Tongue (tissue), 2 donors: ENCODE results near the gene FAM13B. TPM values are rescaled to one million over a fixed set of nuclear protein-coding genes. Genes with fewer than 3 reads are reported as not detected.
"Not testable (repeated sequence)": the region's sequence is repeated elsewhere in the genome, so short reads cannot be mapped to it uniquely, and the experiment has no call there.

Source experiments
- DNase-seq: peaks from one replicate; pipeline ENCODE4 v3.0.0-alpha.2; 2015
- total RNA-seq: library from RNA; depleted of rRNA; stranded (reverse); fragments of >200 nt; gene quantifications from one replicate; pipeline ENCODE4 v1.2.3, GENCODE V29; 2014

FAM13B gene
- total RNA-seq, 1 donor from 2014 or later: 48.2 TPM

GRCh38 chr5:137960819-137961218, 72.1 kb downstream of the FAM13B start:
- DNase-seq: no peak

GRCh38 chr5:137960141-137960540, 72.7 kb downstream of the FAM13B start:
- DNase-seq: no peak

DNA sequence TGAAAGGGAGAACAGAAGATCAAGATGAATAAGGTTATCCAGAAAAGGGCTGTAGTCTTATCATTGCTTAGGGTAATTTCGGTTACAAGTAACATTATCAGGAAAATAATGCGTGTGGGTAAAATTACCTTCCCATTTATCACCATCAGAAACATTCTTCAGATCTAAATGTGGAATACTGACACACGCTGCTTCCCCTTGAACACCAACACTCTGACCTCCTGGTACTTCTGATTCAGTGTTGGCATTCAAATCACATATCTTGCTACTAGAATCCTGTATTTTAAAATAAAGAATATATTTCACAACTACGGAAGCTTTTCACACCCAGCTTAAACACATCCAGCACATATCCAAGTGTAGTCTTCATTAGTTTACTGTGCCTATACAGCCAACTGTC, 73.4 kb downstream of the FAM13B start:
- DNase-seq: no peak

DNA sequence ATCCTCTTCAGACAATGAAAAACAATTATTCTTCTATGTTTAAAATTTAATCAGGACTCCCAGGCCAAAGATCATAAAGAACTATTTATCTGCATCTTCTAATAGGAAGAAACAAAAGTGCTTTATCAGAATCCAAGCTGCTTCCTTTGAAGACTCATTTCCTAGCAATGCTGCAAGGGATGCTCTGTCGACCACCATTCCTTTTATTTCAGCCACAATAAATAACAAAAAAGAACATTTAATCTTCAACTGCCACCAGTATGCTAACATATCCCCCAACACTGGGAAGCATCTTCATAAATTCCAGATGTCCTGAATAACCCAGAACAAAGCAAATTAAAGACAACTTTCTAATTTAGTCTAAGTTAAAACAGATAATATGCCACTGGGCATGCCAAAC, 74.9 kb downstream of the FAM13B start:
- no peak for DNase-seq

DNA sequence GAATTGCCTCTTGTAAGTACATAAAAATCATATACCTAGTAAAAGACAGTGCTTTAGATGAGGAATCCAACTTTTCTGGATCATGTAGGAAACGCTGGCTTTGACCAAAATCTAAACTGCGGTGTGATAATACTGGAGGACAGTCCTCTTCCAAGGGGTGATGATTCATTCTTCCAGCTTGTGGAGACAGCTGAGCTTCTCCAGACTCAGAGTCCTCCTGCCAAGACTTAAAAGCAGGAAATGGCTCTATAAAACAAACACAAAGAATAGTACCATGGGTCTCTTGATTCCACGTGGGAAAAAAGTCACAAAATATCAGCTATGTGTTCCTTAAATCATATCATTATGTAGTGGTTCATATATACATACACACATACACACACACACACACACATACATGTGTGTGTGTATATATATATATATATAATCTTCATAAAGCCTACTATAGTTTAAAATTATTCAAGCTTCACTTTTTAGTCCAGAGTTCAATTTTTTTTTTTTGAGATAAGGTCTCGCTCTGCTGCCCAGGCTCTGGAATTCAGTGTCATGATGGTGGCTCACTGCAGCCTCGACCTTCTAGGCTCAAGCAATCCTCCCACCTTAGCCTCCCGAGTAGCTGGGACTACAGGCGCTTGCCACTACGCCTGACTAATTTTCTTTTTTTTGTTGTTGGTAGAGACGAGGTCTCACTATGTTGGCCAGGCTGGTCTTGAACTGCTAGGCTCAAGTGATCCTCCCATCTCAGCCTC, 78.6 kb downstream of the FAM13B start:
- DNase-seq: peak; percentile 83

DNA sequence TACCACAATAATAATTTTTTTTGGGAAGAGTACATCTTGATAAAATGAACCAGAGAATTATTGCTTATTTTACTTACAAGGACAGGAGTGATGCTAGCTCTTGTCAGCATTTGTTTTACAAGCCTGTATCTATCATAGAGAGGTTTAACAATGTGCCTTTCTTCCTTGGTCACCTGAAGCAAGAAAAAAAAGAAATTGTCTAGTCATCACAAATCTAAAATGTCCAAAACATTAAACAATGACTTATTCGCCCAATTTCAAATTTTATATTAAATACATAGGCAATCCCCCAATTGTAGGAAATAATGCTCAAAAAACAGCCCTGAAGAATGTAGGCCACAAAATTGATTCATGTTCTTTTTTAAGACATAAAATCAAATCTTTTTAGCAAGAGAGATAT, 87.1 kb downstream of the FAM13B start:
- DNase-seq: no peak

DNA sequence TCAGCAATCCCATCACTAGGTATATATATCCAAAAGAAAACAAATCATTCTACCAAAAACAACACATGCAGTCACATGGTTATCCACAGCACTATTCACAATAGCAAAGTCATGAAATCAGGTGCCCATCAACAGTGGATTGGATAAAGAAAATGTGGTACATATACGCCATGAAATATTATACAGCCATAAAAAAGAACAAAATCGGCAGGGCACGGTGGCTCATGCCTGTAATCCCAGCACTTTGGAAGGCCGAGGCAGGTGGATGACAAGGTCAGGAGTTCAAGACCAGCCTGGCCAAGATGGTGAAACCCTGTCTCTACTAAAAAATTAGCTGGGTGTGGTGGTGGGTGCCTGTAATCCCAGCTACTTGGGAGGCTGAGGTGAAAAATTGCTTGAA, 88.6 kb downstream of the FAM13B start:
- DNase-seq: not testable (repeated sequence)

GRCh38 chr5:137939331-137939730, 93.5 kb downstream of the FAM13B start:
- no peak for DNase-seq

- no peak for DNase-seq
Observed at GRCh38 chr5:137938751-137939143, 94.1 kb downstream of the FAM13B start.

DNA sequence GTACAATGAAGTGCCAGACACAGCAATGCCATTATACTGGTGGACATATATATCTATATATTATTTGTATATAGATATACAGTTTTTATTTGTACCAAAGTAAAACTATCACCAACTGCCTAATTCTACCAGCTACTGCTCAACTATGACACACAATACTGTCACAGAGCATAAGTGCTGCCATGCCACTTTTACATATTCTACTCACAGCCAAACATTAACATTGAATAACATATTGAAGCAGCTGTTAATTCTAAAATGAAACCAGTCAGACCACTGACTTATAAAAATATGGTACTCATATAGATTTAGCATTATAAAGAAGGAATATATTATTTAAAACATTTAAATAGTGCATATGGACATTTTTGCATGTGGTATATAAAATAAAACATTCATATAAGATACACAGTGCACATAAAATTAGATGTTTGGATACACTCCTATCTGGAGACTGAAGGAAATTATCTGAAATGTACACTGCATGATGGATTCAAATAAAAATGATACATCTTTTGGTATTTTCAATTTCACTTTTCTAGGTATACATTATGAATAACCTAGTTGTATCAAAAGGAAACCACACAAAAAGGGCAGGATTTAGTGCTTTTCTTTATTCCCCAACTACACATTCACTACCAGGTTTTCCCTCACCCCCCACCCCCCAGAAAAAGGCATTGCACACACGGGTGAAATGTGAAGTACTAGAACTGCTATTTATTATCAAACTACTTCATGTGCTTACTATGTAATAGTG, 94.7 kb downstream of the FAM13B start:
- no peak for DNase-seq

GRCh38 chr5:137935694-137936093, 97.2 kb downstream of the FAM13B start:
- no peak for DNase-seq

DNA sequence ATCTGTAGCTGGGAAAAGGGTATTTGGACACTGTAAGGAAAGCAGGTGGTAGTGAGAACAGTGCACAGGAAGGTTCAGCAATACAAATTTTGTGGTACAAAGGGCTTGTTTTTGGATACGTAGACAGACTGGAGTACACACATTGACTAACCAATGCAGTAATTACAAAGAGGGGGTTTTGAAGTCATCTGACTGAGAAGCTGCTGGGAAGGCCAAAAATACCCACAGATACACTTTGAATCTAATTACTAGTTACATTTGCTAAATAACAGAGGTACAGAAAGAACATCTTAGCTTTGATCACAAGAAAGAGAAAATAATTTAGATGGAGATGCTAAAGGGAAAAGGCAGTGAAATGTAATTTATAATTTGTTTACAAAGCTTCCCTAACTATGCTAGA, 97.7 kb downstream of the FAM13B start:
- DNase-seq: no peak

DNA sequence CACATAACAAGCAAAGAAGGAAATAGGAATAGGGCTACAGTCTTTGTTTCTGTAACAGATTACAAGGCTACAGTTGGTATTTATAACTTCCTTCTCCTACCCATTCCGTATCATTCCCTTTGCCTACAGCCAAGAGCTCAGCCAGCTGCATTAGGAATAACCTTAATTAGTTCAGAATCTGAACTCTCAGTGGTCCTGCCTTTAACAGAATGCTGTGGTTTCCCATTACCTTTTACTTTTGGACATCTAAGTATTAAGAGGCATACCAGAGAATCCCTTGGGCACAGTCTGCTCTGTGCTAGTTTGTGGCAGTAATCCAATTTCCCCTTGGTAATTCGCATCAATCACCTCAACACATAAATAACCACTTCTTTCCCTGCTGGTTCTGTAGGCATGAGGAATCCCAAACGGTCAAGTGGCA, 99.4 kb downstream of the FAM13B start:
- no peak for DNase-seq

GRCh38 chr5:137932800-137933199, 100.1 kb downstream of the FAM13B start:
- DNase-seq: no peak

- DNase-seq: no peak
Observed at GRCh38 chr5:137923856-137924255, 109.0 kb downstream of the FAM13B start.

GRCh38 chr5:137921931-137922330, 110.9 kb downstream of the FAM13B start:
- no peak for DNase-seq

GRCh38 chr5:137916923-137917322, 116.0 kb downstream of the FAM13B start:
- DNase-seq: no peak

DNA sequence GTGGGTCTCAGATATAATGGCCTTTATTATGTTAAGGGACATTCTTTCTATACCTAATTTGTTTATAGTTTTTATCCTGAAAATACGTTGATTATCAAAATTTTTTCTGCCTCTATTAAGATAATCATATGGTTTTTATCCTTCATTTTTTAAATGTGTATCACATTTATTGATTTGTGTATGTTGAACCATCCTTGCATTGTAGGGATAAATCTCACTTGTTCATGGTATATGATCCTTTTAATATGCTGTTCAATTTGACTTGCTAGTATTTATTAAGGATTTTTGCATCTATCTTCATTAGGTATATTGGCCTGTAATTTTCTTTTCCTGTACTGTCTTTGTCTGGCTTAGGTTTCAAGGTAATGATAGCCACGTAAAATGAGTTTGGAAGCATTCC, 118.1 kb downstream of the FAM13B start:
- no peak for DNase-seq

- DNase-seq: no peak
Observed at GRCh38 chr5:137902408-137903133, 130.3 kb downstream of the FAM13B start.

GRCh38 chr5:137901011-137901817, 131.7 kb downstream of the FAM13B start:
- DNase-seq: no peak

DNA sequence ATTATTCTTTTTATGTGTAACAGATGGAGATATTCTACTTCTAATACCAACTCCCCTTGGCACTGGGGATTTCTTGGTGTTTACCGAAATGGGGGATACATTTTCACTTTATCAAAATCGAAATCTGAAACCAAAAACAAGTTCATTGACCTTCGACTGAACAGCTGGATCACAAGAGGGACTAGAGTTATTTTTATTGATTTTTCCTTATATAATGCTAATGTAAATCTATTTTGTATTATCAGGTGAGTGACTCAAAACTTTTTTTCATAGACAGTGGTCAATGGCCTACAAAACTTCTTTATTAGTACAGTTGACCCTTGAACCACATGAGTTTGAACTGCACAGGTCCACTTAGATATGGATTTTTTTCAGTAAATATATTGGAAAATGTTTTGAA, 133.4 kb downstream of the FAM13B start:
- DNase-seq: no peak

- no peak for DNase-seq
Observed at GRCh38 chr5:137896560-137896959, 136.3 kb downstream of the FAM13B start.
